ENCODE results near the gene RAB5B. TPM values are rescaled to one million over a fixed set of nuclear protein-coding genes. Genes with fewer than 3 reads are reported as not detected.

RAB5B gene, protein sequence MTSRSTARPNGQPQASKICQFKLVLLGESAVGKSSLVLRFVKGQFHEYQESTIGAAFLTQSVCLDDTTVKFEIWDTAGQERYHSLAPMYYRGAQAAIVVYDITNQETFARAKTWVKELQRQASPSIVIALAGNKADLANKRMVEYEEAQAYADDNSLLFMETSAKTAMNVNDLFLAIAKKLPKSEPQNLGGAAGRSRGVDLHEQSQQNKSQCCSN
- total RNA-seq = 92.9 and 119 TPM in 2 replicates

DNA sequence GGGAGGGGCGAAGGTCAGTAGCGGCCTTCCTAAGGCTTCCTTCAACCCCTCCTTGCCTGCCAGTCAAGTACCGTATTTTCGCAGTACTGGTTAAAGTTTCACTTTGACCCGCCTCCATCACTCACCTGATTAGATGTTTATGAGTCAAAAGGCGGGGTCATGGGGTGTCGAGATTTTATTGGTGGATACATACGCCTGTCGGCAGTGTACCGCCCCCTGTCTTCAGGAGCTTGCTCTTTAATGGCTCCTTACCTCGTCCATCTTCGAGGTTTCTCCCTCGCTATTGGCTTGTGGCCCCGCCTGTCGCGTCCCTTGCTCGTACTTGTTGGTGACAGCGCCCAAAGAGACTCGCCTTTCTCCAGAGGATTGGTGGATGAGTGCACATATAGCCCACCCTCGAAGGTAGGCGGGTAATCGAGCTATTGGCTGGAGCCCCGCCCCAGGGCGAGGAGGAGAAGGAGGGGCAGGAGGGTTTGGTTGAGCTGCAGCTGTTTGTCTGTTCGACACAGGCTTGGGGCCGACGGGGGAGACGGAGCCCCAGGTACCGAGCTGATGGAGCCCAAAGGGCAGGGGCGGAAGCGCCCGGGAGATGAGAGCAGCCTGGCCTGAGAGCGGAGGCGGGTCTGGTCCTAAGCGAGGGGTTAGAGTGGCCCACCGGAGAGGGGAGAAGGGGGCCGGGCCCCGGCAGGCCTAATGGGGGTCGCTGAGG, at the start of gene RAB5B:
Gene RAB5B (plus strand): TSS at position 480 of the 709 bp plus-strand sequence. CDS start 12,883 bp downstream, outside the sequence.
- DNase-seq (ENCODE audit: low read depth) = peak; percentile 100

DNA sequence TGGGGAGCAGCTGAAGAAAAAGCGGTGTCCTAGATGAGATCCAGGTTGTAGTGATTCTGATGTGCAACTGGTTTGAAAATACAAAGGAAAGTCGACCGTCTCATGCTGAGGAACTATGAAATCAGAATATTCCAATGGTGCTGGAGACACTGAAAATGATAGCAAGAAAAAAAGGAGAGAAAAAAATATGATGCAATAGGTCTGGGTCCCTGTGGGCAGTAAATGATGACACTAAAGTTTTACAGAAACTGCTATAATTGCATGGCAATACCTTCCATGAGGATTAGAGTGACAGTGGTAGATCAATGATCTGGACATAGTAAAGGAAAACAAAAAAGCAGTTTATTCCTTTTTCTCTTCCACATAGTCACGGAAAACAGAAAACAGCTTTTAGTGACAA, 48.5 kb upstream of the RAB5B start:
- DNase-seq (ENCODE audit: low read depth) = no peak

DNA sequence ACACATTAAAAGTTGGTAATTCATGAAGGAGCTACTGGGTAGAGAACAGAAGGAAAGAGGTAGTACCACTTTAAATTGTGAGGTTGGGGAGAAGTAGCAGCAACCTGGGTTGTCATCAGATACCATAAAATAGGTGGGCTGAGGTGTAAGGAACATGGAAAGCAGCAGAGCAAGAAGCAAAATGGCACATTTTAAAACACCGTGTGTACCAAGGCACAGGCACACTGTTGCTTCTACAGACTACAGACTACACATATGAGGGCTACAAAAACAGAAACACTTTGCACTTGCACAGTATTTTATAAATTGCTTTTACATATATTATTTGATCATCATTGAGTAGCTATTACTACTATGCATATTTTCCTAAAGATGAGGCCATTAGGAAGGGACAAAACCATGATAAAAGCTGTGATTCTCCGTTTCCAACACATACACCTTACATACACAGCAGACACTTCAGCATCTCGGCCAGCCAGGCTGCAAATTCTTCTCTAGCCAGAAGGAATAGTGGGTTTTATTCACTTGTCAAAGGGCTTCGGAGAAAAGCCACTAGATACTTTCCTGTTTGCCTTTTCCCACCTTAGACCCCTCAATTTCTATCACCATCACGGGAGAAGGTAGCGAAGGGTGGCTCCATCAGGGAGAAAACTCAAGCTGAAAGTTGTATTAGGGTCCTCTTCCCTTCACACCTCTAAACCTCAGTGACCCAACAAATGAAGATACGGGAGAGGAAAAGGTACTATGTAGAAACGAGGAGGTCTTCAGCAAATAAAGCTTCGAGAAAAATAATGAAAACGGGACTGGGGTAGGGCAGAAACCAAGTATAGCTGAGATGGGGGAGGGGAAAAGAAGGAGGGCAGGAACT, 47.8 kb upstream of the RAB5B start:
- no peak for DNase-seq (ENCODE audit: low read depth)

DNA sequence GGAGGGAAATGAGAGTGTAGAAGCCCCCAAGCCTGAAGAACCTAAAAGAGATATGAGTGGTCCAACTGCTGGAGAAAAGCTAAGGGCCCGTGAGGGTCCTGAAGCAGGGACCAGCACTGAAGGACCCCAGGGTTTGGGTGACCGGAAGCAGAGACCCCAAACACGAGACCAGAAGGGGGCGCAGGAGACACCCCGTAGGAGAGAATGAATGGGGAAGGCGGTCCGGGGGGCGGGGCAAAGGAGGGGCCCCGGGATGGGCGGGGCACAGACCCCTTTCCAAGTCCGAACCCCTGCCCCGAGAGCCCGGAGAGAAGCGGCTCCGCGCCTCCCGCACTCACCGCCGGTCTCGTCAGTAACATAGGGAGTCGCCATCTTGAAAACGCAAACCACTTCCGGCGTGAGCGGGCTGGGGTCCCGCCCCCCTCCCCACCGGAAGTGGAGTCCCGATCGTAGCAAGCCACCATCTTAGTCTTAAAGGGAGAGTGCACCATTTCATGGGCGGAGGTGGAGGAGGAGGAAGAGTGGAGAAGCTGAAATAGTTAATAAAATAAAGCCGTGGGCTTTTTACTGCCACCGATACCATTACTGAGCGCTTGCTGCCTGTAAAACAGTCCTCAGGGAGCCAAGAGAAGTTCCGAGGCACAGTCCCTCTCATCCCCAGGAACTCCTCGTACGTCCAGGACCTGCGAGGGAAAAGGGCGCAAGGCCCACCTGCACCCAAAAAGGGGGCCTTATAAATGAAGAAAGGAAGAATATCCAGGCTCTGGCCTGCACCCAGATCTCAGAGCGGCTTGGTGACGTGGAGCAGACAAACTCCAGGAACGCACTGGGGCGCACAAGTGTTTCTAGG, 46.9 kb upstream of the RAB5B start:
- peak; percentile 82 for DNase-seq (ENCODE audit: low read depth)

DNA sequence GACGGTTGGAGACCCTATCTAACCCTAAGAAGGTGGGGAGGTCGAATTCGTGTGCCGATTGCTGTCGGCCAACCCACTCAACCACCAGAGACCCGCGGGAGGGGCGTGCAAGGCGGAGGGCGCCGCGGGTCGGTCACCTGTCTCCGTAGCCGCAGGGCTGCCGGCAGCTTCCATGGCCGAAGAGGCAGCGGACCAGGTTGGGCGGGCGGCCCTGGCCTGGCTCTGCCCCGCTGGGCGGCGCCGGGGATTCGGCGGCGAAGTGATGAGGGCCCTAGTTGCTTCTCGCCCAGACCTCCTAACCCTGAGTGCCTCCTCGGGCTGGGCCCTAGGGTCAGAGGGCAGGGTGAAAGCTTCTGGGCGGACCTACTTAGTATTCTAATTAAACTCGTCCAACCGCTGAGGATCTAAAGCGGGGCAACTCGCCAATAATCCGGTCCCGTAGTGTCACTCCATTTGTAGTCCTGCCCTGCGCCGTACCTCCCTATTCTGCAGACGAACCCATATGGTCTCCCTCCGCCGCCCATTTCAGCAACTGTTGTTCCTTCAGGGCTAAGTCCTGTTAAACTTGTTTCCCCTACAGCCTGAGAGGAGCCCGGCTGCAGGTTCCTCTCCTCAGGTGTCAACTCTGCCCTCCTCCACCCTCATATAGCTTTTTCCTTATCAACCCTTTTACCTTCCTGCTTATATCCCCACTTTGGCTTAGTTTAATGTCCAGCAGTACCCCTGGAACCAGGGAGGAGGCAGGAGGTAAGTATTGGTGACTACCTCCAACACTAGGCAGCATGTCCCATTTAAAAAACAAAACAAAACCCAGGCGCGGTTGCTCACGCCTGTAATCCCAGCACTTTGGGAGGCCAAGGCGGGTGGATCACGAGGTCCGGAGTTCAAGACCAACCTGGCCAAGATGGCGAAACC, 46.0 kb upstream of the RAB5B start, which contains the start of gene PYM1:
Gene PYM1 (minus strand): TSS at position 307 of the 915 bp plus-strand sequence. CDS start 133 bp downstream, at position 174.
- DNase-seq (ENCODE audit: low read depth) = peak; percentile 59

DNA sequence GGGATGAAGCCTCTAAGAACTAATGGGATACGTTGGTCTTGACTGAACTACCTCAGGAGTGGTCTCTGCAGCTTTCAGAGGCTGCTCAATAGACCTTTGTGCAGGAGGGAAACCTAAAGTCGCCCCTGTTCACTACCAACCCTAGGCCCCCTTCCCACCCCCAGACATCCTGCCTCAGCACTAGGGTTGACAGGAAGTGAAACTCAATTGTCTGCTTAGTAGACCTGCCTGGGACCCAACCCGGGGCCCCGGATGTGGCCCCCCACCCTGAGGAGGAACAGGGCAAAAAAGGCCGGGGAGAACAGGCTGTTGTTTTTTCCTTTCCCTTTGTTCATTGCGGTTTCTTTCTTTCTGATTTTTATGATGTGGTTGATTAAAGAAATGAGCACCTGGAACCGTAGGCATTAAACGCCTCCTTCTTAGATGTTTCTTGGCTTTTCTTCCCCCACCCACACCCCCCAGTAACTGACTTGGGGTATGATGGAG, 44.5 kb upstream of the RAB5B start:
- DNase-seq (ENCODE audit: low read depth) = no peak

DNA sequence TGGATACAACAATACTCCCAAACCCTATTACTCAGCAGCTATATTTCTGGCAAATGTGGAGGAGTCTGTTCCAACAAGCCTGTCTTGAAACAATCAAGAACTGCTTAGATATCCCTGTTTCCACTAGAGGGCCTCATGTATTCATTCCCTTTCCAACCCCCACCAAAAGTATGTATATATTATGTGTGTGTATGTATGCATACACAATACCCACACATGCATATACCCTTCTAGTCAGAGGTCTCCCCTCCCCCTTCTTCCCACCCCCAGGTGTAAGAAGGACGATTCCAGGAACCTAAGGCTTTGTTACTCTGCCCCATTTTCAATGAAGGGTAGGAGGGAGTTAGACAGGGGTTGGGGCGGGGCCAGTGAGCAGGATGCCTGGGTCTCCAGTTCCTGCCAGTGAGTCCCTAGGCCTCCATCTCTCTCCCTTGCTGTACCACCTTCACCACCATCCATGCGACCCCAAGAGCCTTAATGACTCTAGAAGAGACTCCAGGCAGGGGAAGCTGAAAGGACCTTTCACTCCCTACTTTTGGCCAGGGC, 43.0 kb upstream of the RAB5B start, which contains the start of gene DGKA:
Gene DGKA (plus strand): TSS at position 392 of the 546 bp plus-strand sequence. CDS start 5,342 bp downstream, outside the sequence.
- peak; percentile 59 for DNase-seq (ENCODE audit: low read depth)

DNA sequence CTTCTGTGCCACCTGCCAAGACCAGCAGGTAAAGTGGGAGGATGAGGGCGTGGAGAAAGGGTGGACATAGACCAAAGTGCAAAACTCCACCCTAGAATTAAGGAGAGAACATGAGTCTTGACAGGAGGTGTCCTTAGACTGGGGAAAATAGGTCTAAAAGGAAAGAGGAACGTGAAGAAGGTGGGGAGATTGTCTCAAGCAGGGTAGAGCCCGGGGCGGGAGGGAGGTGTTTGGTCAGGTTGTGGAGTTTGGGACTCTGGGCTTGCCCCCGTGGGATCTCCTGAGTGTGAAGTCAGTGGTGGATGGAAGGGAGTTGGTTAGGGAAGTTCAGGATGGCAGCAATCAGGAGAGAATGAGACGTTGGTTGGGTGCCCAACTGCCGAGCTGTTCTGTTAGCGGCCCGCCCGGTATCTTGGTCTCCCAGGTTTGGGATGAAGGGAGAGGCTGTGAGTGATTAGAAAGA, 42.5 kb upstream of the RAB5B start:
- DNase-seq (ENCODE audit: low read depth) = no peak

DNA sequence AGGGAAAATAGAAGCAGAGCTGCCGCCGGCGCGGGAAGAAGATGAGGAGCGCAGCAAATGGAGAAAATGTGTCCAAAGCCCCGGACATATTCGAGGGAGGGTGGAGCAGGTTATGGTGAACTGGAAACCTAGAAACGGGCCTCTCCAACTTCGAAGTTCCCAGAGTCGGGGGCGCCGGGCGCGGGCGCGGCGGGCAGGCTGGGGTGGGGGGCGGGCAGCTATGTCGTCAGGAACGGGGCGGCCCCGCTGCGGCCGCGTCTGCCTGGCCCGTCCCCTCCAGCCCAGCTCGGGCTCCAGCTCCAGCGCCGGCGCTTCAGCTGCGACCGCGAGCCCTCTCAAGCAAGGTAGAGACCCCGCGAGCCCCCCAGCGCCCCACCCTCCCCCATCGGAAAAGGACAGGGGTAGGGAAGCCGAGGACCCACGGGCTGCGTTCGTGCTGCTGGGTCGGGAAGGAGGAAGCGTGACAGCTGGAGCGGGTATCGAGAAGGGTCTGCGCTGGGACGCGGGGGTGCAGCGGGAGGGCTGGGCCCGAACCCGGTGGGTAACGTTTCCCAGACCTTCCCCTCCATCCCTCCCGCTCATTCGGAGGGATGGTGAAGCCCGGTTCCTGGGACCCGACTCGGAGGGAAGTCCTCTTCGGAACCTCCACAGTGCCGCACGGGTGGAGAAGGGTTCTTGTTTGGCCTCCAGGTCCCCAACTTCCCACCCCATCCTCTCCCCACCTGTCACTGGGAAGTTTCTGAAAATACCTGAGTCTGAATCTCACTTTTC, 41.9 kb upstream of the RAB5B start:
- no peak for DNase-seq (ENCODE audit: low read depth)

DNA sequence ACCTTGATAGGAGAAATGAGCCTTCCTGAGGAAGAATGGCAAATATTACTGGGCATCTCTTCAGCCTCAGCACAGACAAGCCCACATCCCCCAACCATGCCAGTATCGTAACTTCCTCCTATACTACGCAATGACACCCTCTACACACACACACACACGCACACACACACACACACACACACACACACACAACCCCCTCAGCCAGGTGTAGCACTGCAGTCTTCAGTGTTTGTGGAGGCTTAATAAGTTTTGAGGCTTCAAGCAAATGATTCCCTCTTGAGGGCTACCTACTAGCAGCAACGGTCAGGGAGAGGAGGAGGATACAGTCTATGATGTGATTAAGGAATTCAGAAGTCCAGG, 41.3 kb upstream of the RAB5B start:
- no peak for DNase-seq (ENCODE audit: low read depth)

DNA sequence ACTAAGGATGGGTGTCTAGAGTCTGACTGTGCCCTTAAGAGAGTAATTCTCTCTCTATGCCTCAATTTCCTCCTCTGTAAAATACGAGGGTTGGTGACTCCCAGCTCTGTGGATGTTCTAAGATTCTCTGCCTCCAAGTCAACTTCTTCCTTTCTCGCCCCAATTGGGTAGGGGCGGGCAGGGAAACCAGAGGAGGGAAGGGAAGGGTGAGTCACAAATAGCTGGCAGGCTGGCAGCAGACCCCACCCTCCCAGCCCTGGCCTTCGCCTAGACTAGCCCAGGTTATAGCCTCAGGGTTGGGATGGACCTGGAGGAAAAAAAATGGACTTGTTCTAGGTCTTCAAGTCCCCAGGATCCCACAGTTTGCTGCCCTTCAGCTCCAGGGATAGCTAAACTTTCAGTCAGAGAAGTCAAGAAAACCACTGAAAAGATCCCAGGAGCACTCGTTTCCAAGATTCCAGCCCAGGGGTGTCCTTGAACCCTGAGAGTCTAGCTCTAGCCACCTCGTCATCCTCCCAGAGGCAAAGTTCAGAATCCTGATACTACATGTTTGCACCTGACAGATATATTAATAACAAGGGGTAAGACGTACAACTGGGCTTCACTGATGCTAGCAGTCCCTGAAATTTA, 40.6 kb upstream of the RAB5B start:
- peak; percentile 70 for DNase-seq (ENCODE audit: low read depth)

DNA sequence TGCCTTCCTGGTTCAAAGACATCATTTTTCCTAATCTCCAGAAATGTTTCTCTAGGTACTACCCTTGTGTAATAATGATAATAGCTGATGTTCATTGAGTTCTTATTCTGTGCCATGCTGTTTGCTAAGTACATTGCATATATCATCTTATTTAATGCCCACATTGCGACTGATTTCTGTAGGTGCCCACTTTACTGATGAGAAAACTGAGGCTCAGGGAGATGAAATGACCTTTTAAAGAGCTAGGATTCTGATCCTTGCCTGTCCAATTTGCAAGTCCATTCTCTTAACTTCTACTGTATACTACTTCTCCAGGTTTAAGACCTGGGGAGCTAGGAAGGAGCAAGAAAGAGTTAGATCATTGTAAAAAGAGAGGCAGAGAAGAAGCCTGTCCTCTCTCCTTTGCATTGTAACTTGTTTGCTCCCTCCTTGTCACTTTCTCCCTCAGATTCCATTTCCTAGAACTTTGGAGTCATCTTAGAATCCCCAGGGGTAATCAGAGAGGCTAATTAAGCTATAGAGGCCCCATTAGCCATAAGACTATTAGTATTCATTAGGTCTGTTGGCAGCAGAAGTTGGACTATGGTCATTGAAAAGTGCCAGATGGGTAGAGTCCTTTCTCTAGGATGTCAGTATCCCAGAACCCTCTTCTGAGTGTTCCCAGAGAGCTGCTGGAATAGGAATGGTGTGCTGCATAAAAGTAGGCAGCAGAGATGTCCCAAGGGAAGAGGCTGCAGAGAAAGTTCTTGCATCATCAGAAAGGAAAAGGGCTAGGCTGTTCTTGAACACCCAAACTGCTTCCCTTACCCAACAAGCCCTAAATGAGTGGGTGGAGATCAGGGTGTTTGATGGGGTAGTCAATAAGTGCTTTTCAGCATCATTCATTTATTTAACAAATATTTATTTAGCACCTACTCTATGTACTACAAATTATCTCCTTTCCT, 39.8 kb upstream of the RAB5B start:
- no peak for DNase-seq (ENCODE audit: low read depth)

DNA sequence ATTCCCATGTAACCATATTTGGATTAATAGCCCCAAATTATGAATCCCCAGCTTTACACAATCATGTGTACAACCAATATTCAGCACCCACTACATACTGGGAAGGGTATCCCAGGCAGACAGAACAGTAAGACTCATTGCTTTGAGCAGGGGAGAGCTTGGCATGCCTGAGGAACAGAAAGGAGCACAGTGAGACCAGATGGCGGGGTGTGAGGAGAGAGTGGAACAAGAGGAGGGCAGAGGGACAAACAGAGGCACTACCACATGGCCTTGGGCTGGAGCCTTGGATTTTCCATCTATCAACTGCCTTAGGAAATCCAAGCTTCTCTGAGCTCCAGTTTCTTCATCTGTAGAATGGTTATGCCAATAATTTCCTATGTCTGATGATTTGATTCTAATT, 39.1 kb upstream of the RAB5B start:
- DNase-seq (ENCODE audit: low read depth) = no peak

DNA sequence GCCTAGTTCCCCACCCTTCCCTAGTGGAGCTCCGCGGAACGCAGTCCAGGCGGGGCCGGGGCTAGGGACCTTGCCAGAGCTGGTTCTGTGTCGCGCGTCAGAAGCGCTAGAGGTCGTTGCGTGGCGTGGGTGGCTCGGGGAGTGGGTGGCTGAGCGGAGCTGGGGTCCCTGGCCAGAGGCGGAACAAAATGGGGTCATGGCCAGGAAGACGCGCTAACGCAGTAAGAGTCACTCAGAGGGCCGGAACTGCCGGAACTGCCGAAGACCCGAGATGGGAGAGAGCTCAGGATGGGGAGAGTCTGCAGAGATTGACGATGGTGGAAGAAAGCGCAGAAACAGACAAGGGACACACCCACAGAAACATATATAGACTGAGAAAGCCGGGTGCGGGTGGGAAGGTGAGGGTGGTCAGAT, 38.1 kb upstream of the RAB5B start:
- DNase-seq (ENCODE audit: low read depth) = no peak

DNA sequence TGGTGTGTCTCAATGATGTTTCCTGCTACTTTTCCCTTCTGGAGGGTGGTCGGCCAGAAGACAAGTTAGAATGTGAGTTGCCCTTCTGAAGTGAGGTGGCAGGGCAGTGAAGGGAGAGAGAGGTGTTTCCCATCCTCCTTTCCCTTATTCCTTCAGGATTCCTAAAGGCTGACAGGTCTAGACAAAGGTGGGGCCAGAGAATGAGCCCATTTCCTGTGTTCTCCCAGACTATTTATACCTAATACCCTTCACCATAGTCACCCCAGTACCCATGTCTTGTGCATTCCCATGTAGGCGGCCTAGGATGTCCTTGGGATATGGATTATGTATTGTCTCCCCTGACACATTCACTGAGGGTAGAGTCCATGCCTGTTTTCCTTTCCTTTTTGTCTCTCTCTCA, 35.9 kb upstream of the RAB5B start:
- DNase-seq (ENCODE audit: low read depth) = no peak

DNA sequence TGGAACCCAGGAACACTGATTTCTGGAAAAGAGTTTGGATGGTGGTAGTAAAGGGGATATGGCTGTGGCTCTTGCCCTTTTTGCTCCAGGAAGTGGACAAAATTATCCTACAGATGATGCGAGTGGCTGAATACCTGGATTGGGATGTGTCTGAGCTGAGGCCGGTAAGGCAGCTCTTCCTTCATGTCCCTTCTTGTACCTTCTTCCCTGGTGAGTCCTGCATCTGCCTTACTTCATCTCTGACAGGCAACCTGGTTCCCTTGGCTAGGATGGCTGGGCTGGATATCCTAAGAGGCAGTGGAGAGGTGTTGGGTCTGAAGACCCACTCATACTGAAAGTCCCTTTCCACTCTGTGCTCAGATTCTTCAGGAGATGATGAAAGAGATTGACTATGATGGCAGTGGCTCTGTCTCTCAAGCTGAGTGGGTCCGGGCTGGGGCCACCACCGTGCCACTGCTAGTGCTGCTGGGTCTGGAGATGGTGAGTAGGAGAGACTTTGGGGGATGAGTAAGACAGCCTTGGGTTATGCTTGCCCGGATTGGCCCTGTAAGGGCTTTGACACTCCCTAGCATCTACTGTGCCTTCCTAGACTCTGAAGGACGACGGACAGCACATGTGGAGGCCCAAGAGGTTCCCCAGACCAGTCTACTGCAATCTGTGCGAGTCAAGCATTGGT, 34.9 kb upstream of the RAB5B start:
- no peak for DNase-seq (ENCODE audit: low read depth)
